NOMO-1 treated with dmso at 0.1 percent for 144 hours (cell line): ENCODE measurements around the gene AMOT.

ENCODE experiments used
- DNase-seq: peaks from one replicate; lab custom pipeline; 2025; ENCODE audit not compliant: unreplicated experiment; lab: John Stamatoyannopoulos, UW

AMOT gene

DNA sequence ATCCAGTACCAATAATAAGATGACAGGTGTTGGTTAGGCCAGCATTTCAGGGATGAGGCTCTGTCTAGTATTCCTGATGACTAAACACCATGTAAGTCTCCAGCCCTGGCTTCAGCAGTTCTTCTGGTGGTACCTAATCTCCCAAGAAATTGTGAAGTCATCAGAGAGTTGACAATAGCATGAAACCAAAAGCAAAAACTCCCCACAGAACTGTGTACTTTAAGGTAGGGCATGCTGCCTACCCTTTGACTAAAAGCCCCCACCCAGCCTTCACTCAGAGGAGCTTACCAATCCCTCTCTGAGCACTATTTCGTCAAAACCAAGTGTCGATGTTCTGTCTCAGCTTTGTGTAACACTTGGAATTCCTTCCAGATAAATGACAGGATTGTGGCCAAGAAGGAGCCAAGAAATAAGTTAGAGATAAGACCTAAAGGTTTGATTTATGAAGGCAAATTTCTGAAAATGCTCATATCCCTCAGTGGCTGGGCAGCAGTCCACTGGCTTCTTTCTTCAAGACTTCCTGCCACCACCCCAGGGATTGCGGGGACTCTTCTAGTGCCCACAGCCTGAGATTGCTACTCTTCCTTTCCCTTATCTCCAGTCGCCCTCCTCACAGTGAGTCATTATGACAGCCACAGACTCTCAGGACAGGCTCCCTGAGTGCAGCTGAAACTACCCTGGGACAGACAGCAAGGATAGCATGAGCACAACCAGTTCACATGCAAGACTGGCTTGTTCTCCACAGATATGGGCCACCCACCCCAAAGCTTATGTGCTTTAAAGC, 93.6 kb downstream of the AMOT start:
- DNase-seq: no peak

DNA sequence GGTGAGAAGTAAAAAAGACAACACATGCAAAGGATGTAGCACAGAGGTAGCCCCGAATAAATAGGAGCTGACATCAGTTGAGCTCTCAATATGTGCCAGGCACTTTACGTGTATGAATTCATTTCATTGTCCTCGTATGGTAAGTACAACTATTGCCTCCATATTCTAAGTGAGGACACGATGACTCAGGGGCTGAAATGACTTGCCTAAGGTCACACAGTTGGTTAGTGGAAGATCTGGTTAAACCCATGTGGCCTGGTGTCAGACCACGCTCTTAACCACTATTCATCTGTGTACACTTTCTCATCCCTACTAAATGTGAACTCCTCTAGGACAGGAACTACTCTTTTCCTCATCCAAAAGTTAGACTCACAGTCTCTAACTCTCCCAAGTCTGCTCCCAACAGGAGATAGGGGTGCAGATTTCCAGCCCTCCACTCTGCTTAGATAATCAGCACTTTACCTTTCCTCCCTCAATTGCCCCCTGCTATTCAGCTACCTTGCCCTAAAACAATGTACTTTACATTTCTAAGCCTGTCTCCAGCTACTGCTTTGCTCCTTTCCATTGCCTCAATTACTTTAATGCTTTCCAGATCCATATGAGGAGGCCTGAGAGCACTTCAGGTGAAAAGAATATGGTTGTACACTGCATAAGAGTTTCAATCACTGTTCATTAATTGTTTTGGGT, 102.1 kb downstream of the AMOT start:
- DNase-seq: no peak

DNA sequence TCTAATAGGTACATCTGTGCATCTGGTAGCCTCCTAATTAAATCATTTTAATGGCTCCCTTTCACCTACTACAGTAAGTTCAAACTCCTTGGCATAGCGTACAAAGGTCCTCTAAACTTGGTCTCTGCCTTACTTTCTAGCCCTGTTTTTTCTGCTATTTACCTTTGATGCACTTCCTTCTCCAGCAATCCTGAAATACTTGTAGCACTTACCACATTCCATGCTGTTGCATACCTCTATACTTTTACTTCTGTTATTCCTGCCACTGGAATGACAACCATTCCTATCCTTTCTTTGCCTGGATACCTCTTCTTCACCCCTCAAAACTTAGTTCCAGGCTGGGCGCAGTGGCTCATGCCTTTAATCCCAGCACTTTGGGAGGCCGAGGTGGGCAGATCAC, 104.3 kb downstream of the AMOT start:
- DNase-seq: no peak

DNA sequence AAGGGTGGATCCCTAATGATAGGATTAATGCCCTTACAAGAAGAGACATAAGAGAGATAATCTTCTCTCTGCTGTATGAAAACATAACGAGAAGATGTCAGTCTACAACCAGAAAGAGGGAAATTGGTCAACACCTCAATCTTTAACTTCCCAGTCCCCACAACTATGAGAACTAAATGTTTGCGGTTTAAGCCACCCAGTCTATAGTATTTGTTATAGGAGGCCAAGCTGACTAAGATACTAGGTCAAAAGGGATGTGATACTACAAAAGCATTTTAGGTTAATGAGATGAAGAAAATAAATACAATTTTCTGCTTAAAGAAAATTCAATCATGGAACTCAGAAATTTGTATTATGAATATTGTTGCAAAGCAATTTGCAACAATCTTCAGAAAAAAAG, 105.5 kb downstream of the AMOT start:
- DNase-seq: no peak

DNA sequence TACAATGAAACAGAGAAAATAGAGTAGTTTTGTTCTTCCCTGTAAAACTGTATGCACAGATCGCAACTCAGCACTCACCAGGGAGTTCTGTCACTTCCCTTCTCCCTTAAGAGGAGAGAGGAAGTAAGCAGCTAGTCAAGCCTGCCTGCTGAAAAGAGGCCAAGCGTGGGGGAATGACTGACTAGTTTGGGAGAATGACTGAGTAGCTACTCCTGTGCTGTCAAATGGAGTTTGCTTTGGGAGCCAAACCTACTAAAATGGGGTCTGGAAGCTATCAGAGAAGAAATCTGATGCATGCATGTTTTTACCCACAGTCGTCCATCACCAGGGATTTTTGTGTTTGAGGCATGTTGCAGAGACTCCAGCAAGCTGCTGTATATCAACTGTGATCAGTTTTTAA, 106.3 kb downstream of the AMOT start:
- no peak for DNase-seq

DNA sequence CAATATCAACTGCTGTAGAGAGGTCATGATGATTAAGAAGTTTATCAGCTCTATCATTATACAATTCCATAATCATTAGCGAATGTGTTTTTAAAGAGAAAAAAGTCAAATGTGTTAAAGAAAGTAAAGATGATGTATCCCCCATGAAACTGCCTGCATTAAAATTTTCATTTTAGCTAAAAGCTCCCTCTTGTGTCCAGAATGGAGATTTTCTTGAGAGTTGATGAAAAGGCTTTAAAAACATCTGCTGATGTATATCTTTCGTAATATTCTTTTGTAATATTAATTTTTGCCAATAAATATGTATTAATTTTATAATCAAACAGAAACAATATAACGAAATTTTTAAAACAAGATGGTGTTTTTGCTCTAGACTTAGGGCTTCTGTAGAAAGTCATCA, 108.8 kb downstream of the AMOT start:
- DNase-seq: no peak
